OCI-LY1 (cell line): Measurements from ENCODE around the gene TOMM20.

Experiments
- H2AFZ ChIP-seq: fragments of 200-600 bp; sonication (generic), shearing (Covaris generic); 2 replicates; pipeline ENCODE4 v1.6.0; 2014; ENCODE audit warnings: antibody characterized with exemption, mild to moderate bottlenecking, low read length
- H3F3A ChIP-seq: fragments of 200-600 bp; sonication (generic), shearing (Covaris generic); 2 replicates; pipeline ENCODE4 v1.6.0; 2014; ENCODE audit warnings: mild to moderate bottlenecking, antibody characterized with exemption, low read length, moderate library complexity; ENCODE audit not compliant: insufficient read depth
- H3K27ac ChIP-seq: fragments of 200-600 bp; sonication (generic); 2 replicates; pipeline ENCODE4 v1.5.1; 2014; ENCODE audit warnings: low read length, mixed run types, mild to moderate bottlenecking, low read depth; ENCODE audit not compliant: poor library complexity, severe bottlenecking
- H3K27me3 ChIP-seq: fragments of 200-600 bp; sonication (generic); 2 replicates; pipeline ENCODE4 v1.6.0; 2014; ENCODE audit warnings: antibody characterized with exemption, mild to moderate bottlenecking, low read length, moderate library complexity; ENCODE audit not compliant: insufficient read depth
- H3K36me3 ChIP-seq: fragments of 200-600 bp; sonication (generic); 2 replicates; pipeline ENCODE4 v1.6.1; 2014; ENCODE audit warnings: mild to moderate bottlenecking, antibody characterized with exemption, low read length, moderate library complexity, mixed read lengths; ENCODE audit not compliant: insufficient read depth
- H3K4me1 ChIP-seq: fragments of 200-600 bp; sonication (generic); 2 replicates; pipeline ENCODE4 v1.5.1; 2014; ENCODE audit warnings: mild to moderate bottlenecking, low read length, moderate library complexity; ENCODE audit not compliant: insufficient read depth, severe bottlenecking
- H3K4me2 ChIP-seq: fragments of 200-600 bp; sonication (generic), shearing (Covaris generic); 2 replicates; pipeline ENCODE4 v1.6.1; 2014; ENCODE audit warnings: low read length
- H3K4me3 ChIP-seq: fragments of 200-600 bp; sonication (generic); 2 replicates; pipeline ENCODE4 v1.5.1; 2014; ENCODE audit warnings: low read length, low read depth, mild to moderate bottlenecking, mixed read lengths; ENCODE audit not compliant: poor library complexity, severe bottlenecking
- H3K79me2 ChIP-seq: fragments of 200-600 bp; shearing (Covaris generic); 2 replicates; pipeline ENCODE4 v1.6.1; 2016; ENCODE audit warnings: mixed run types, low read length, mixed read lengths; ENCODE audit not compliant: insufficient read depth
- H3K9ac ChIP-seq: fragments of 200-600 bp; sonication (generic), shearing (Covaris generic); 2 replicates; pipeline ENCODE4 v1.6.1; 2014; ENCODE audit warnings: mild to moderate bottlenecking, low read length, mixed read lengths
- H3K9me2 ChIP-seq: fragments of 200-600 bp; sonication (generic), shearing (Covaris generic); 2 replicates; pipeline ENCODE4 v1.6.1; 2014; ENCODE audit warnings: low read depth, mild to moderate bottlenecking, low read length, mixed read lengths
- H3K9me3 ChIP-seq: fragments of 200-600 bp; shearing (Covaris generic); 2 replicates; pipeline ENCODE4 v1.6.1; 2014; ENCODE audit warnings: low read length, mixed read lengths
- H4K20me1 ChIP-seq: fragments of 200-600 bp; sonication (generic), shearing (Covaris generic); 2 replicates; pipeline ENCODE4 v1.6.0; 2016; ENCODE audit warnings: mild to moderate bottlenecking, low read length; ENCODE audit not compliant: insufficient read depth
- CTCF ChIP-seq: fragments of 200-600 bp; sonication (generic), shearing (Covaris generic); IDR thresholded peaks from 2 replicates; pipeline ENCODE4 v1.5.1; 2017; ENCODE audit warnings: mild to moderate bottlenecking, antibody characterized with exemption, low read length, moderate library complexity, mixed read lengths
- EZH2 ChIP-seq: fragments of 200-600 bp; sonication (generic), shearing (Covaris generic); IDR thresholded peaks from 2 replicates; pipeline ENCODE4 v1.8.0; 2017; ENCODE audit warnings: borderline replicate concordance, mixed run types, mild to moderate bottlenecking, antibody characterized with exemption, low read length, moderate library complexity, mixed read lengths

Gene TOMM20

GRCh38 chr1:235108876-235109275 lies 19.8 kb downstream of the TOMM20 start:
- no peak overlapping the region for H3K9ac ChIP-seq
- H3K79me2 ChIP-seq: no peaks in the 10 kb centered on the region
- H3F3A ChIP-seq: 0 out of 2 replicates have a peak, but pooled peaks cover 8% of the 10 kb centered on the region
- no peak overlapping the region for H3K27ac ChIP-seq
- H3K9me3 ChIP-seq: no peaks in the 10 kb centered on the region
- H3K27me3 ChIP-seq: no peaks in the 10 kb centered on the region
- peaks cover 68% of the 10 kb centered on the region for H3K36me3 ChIP-seq
- H2AFZ ChIP-seq: no peak overlapping the region
- H4K20me1 ChIP-seq: no peaks in the 10 kb centered on the region
- no peak overlapping the region for H3K4me2 ChIP-seq
- no peaks in the 10 kb centered on the region for H3K9me2 ChIP-seq
- peaks cover 19% of the 10 kb centered on the region for H3K4me1 ChIP-seq
- H3K4me3 ChIP-seq: no peak overlapping the region
- no peak for TF ChIP-seq CTCF
- no peak for TF ChIP-seq EZH2

GRCh38 chr1:235108185-235108593 lies 20.4 kb downstream of the TOMM20 start:
- H3F3A ChIP-seq: 0 out of 2 replicates have a peak, but pooled peaks cover 8% of the 10 kb centered on the region
- TF ChIP-seq EZH2 (no peak), CTCF (no peak)
- H4K20me1 ChIP-seq: no peaks in the 10 kb centered on the region
- H3K4me1 ChIP-seq: peaks cover 21% of the 10 kb centered on the region
- H2AFZ ChIP-seq: no peak overlapping the region
- H3K27me3 ChIP-seq: no peaks in the 10 kb centered on the region
- peaks cover 61% of the 10 kb centered on the region for H3K36me3 ChIP-seq
- no peak overlapping the region for H3K4me2 ChIP-seq
- H3K9ac ChIP-seq: no peak overlapping the region
- no peak overlapping the region for H3K4me3 ChIP-seq
- H3K9me3 ChIP-seq: no peaks in the 10 kb centered on the region
- H3K9me2 ChIP-seq: no peaks in the 10 kb centered on the region
- no peak overlapping the region for H3K27ac ChIP-seq
- no peaks in the 10 kb centered on the region for H3K79me2 ChIP-seq

GRCh38 chr1:235107368-235108184 lies 21.1 kb downstream of the TOMM20 start:
- Histone ChIP-seq H3K4me2 (no peak overlapping the region), H3K27ac (no peak overlapping the region), H4K20me1 (no peaks in the 10 kb centered on the region), H3K4me3 (no peak overlapping the region), H3K9me2 (no peaks in the 10 kb centered on the region), H3K27me3 (no peaks in the 10 kb centered on the region), H3K9me3 (no peaks in the 10 kb centered on the region), H3K79me2 (no peaks in the 10 kb centered on the region), H3K36me3 (peaks cover 55% of the 10 kb centered on the region), H2AFZ (no peak overlapping the region), H3K9ac (no peak overlapping the region), H3K4me1 (peaks cover 21% of the 10 kb centered on the region), H3F3A (0 out of 2 replicates have a peak, but pooled peaks cover 8% of the 10 kb centered on the region)
- TF ChIP-seq EZH2 (no peak), CTCF (no peak)
